H1 (cell line): ENCODE measurements around the gene NDUFA3. TPM values are rescaled to one million over a fixed set of nuclear protein-coding genes. Genes with fewer than 3 reads are reported as not detected.

Source experiments
- ATF3 ChIP-seq: IDR thresholded peaks from 2 replicates; pipeline ENCODE4 v1.6.1; 2011; ENCODE audit warnings: low read depth, mild to moderate bottlenecking, low read length; ENCODE audit not compliant: insufficient read depth
- BRCA1 ChIP-seq: IDR thresholded peaks from 2 replicates; pipeline ENCODE4 v1.6.1; 2012; ENCODE audit warnings: low read depth, low read length, improper control_type of control experiment
- CBX8 ChIP-seq: fragments of 300-800, 300-1000 bp; sonication (generic); IDR thresholded peaks from 2 replicates; pipeline ENCODE4 v1.7.1; 2016; ENCODE audit warnings: low read depth, low read length, borderline replicate concordance
- CHD1 ChIP-seq: IDR thresholded peaks from 2 replicates; pipeline ENCODE4 v1.6.1; 2012; ENCODE audit warnings: low read depth, low read length, improper control_type of control experiment
- CREB1 ChIP-seq: IDR thresholded peaks from 2 replicates; pipeline ENCODE4 v1.6.1; 2012; ENCODE audit warnings: inconsistent platforms
- CTBP2 ChIP-seq: IDR thresholded peaks from 2 replicates; pipeline ENCODE4 v1.7.0; 2011; ENCODE audit warnings: borderline replicate concordance, mild to moderate bottlenecking, moderate library complexity, mixed read lengths, low read length; ENCODE audit not compliant: insufficient read depth, insufficient read length
- EGR1 ChIP-seq: IDR thresholded peaks from 2 replicates; pipeline ENCODE4 v1.6.1; 2011; ENCODE audit warnings: low read depth, low read length, borderline replicate concordance
- EP300 ChIP-seq, 2 experiments: IDR thresholded peaks; 1 replicate in 1 of 2; 2 replicates in 1 of 2; pipeline ENCODE4 v1.6.1; 2011 to 2012; ENCODE audit warnings: low read depth in 2 of 2, low read length in 2 of 2, mild to moderate bottlenecking in 2 of 2, borderline replicate concordance in 1 of 2, inconsistent platforms in 1 of 2, moderate library complexity in 1 of 2
- FOSL1 ChIP-seq: IDR thresholded peaks from 2 replicates; pipeline ENCODE4 v1.6.1; 2011; ENCODE audit warnings: mild to moderate bottlenecking, low read depth, low read length, moderate library complexity; ENCODE audit not compliant: insufficient read depth
- HDAC2 ChIP-seq, 2 experiments: fragments of 300-600 bp in 1 of 2; sonication (generic) in 1 of 2; IDR thresholded peaks; 2 replicates each; pipeline ENCODE4 v1.6.1; 2011 to 2012; ENCODE audit warnings: low read depth in 2 of 2, low read length in 2 of 2, mild to moderate bottlenecking in 2 of 2, moderate library complexity in 2 of 2, borderline replicate concordance in 1 of 2, inconsistent platforms in 1 of 2
- KDM1A ChIP-seq: fragments of 200-600, 300-600 bp; sonication (generic); IDR thresholded peaks from 2 replicates; pipeline ENCODE4 v1.7.1; 2016; ENCODE audit warnings: mild to moderate bottlenecking, low read length, borderline replicate concordance
- PHF8 ChIP-seq: fragments of 200-600 bp; sonication (generic); conservative IDR thresholded peaks from 2 replicates; pipeline ENCODE4 v1.7.1; 2012; ENCODE audit warnings: low read depth, mild to moderate bottlenecking, inconsistent platforms, low read length, moderate library complexity
- RBBP5 ChIP-seq: IDR thresholded peaks from 2 replicates; pipeline ENCODE4 v1.7.1; 2012; ENCODE audit warnings: low read depth, mild to moderate bottlenecking, inconsistent platforms, low read length, moderate library complexity, borderline replicate concordance
- RNF2 ChIP-seq: fragments of 200-900, 300-1000 bp; sonication (generic); IDR thresholded peaks from 2 replicates; pipeline ENCODE4 v1.7.1; 2016; ENCODE audit warnings: borderline replicate concordance, low read depth, mild to moderate bottlenecking, antibody characterized with exemption, low read length; ENCODE audit not compliant: poor library complexity, severe bottlenecking; ENCODE audit errors: missing control alignments
- SUZ12 ChIP-seq: fragments of 200-600 bp; sonication (generic); IDR thresholded peaks from 2 replicates; pipeline ENCODE4 v1.6.1; 2012; ENCODE audit warnings: mild to moderate bottlenecking, inconsistent platforms, low read length, moderate library complexity, mixed read lengths
- TAF1 ChIP-seq: IDR thresholded peaks from 2 replicates; pipeline ENCODE4 v1.6.1; 2011; ENCODE audit warnings: mild to moderate bottlenecking, low read depth, low read length
- USF2 ChIP-seq: IDR thresholded peaks from 2 replicates; pipeline ENCODE4 v1.6.1; 2011; ENCODE audit warnings: low read length, improper control_type of control experiment
- ZNF274 ChIP-seq: IDR thresholded peaks from 2 replicates; pipeline ENCODE4 v1.7.0; 2012; ENCODE audit warnings: low read length, borderline replicate concordance; ENCODE audit errors: extremely low read depth
- polyA plus RNA-seq, 7 experiments: library from polyadenylated mRNA; depleted of rRNA in 3 of 7; stranded (reverse) in 5 of 7; unstranded in 2 of 7; fragments of >200 nt in 5 of 7; fragments of 200-250 nt in 2 of 7; gene quantifications; 1 replicate in 5 of 7; 2 replicates in 1 of 7; 4 replicates in 1 of 7; pipeline versions ENCODE4 v1.2.1 to v1.2.3, GENCODE V29; 2011 to 2013; ENCODE audit warnings: missing spikeins in 2 of 7, mixed read lengths in 2 of 7
- total RNA-seq: library from RNA; stranded (reverse); fragmentation: NEBNext Ultra II Directional; extraction: Animal tissue kit (Norgen Biotek cat#: 25700); gene quantifications from 2 replicates; pipeline ENCODE4 v1.2.1, GENCODE V29; 2021

The NDUFA3 gene
- total and polyA plus RNA-seq, 2 of the 8 experiments (the other 6 are each of a cell fraction or from before 2014, with no cell fraction given), result 175 to 208 TPM

GRCh38 chr19:54133312-54133956 is 30.8 kb downstream of the NDUFA3 start (continued):
- TF ChIP-seq TAF1 (no peak), SUZ12 (peak; percentile 37; the same call in 1 of the 2 replicates), EP300 (IDR thresholded peaks at IDR 0.05; ENCODE audit: borderline replicate concordance in 1 of 2, low read depth in 2 of 2, low read length in 2 of 2) (no peak), CHD1 (no peak), RBBP5 (no peak), CTBP2 (peak; percentile 97), USF2 (no peak), ATF3 (peak; percentile 27; the same call in 1 of the 2 replicates), KDM1A (no peak; the same call in 1 of the 2 replicates), FOSL1 (0 out of 2 replicates have a peak, but pooled peaks have one; percentile 25), CBX8 (no peak), RNF2 (peak; percentile 71), CREB1 (no peak), BRCA1 (no peak), PHF8 (0 out of 2 replicates have a peak, but pooled peaks have one; percentile 23), HDAC2 (IDR thresholded peaks at IDR 0.05; ENCODE audit: borderline replicate concordance in 1 of 2, low read depth in 2 of 2, low read length in 2 of 2) (peak in 1 of 2 experiments; percentile 87; a peak in 1 of 4 replicates), ZNF274 (no peak), EGR1 (peak; percentile 96)
